GM20000 (cell line): ENCODE measurements around the gene CD28.

Source experiments
- DNase-seq: peaks from one replicate; pipeline ENCODE4 v3.0.0; 2012; ENCODE audit warnings: low spot score
- TF ChIP-seq, protein P1 (sequence below): IDR thresholded peaks from 2 replicates; pipeline ENCODE4 v1.5.1; 2012; ENCODE audit warnings: mild to moderate bottlenecking, control low read depth; ENCODE audit errors: extremely low read depth, missing control alignments

The CD28 gene

DNA sequence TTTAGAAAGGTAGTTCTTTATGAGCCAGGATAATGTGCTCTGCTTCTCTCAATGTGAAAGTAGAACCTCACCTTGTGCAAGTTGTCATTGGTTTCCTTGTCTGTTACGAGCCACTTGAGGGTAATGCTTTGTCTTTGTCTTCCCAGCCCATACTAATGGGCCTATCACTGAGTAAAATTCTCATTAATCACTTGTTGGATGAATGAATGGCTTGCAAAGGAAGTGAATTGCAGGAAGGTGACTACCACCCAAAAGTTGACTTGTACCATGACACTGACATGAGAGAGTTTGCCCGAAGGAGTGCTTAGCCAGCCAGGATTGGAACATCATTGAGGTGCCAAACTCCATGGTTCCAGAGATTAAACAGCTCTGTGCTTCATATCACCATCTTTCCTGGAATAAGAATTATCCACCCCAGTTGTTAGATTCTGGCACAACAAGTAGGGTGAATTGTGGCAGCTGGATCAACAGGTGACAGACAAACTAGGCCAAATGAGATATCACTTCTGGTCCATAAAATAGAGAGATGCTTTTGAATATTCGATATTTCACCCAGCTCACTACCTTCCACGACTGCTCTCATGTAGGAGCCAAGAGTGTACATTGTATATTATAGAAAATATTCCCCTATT lies 20.5 kb upstream of the CD28 start:
- TF ChIP-seq, protein P1, sequence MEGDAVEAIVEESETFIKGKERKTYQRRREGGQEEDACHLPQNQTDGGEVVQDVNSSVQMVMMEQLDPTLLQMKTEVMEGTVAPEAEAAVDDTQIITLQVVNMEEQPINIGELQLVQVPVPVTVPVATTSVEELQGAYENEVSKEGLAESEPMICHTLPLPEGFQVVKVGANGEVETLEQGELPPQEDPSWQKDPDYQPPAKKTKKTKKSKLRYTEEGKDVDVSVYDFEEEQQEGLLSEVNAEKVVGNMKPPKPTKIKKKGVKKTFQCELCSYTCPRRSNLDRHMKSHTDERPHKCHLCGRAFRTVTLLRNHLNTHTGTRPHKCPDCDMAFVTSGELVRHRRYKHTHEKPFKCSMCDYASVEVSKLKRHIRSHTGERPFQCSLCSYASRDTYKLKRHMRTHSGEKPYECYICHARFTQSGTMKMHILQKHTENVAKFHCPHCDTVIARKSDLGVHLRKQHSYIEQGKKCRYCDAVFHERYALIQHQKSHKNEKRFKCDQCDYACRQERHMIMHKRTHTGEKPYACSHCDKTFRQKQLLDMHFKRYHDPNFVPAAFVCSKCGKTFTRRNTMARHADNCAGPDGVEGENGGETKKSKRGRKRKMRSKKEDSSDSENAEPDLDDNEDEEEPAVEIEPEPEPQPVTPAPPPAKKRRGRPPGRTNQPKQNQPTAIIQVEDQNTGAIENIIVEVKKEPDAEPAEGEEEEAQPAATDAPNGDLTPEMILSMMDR = no peak
- DNase-seq = no peak

DNA sequence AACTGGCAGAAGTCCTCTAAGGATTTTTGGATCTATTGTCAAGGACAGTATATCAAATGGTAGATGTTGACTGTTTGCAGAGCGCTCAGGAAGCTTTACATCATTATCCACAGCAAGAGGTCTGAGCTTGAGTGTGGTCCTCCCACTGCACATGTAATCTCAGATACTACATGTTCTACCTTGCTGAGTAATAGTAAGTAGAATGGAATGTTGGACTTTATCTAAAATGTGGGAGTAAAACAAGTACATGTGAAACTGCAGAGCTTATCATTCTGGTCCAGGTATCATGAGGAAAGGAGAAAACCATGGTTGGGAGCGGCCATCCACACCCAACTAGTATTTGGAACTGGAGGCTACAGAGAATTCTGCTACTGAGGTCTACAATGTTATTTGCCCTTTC lies 19.3 kb upstream of the CD28 start:
- no peak for DNase-seq
- TF ChIP-seq, protein P1 = no peak

DNA sequence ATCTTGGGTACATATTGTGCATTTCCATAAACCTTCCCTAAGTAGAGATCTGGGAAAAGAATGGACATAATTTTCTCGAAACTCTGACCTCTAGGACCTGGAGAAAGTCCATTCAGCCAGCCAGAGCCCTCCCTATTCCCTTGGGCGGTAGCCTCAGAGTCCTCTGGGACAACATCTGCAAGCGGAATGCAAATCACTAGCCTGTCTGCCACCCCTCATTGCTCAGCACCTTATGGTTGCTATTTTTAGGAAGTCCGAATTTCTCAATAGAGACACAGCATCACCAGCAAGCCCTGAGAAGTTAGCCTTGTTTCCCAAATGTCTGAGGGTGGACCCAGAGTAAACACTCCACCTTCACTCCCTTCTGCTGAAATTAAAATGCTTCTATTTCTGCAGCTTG lies 17.6 kb upstream of the CD28 start:
- TF ChIP-seq, protein P1 = no peak
- peak; percentile 30 for DNase-seq

DNA sequence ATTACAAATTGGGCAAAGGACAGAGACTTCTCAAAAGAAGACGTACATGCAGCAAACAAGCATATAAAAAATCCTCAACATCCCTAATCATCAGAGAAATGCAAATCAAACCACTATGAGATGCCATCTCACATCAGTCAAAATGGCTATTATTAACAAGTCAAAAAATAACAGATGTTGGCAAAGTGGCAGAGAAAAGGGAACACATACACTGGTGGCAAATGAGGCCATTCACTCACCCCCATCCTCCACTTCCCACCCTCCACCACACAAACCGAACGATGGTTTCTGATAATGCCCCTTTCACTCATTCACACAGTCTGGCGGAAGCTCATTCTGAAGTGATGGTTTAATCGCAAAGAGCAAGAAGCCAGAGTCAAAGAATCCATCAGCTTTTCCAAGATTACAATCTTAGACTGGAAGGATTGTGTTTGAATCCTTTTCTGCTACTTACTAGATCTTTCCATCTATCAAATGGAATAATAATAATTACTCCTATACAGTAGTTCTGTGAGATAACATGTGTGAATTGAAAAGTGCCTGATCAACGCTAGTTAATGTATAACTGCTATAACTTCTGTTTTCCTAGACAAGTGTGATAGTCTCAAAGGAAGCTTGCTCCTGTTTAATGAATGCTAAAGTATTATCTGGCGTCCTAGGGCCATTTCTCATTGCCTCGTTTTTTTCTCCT lies 16.9 kb upstream of the CD28 start:
- TF ChIP-seq, protein P1 = no peak
- DNase-seq = no peak

DNA sequence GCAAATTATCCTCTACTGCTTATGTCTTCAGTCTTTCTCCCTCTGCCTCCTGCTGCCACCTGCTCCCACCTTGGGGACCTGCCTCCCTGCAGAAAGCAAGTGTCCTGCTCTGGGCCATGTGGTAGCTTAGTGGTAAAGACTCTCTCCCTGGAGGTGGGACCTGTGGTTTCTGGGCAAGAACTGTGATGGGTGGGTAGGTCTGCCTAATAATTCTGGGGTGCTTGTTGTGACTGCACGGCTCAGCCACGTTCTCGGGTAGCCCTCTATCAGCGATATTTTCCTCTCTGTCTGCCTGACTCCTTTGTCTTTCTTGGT lies 16.4 kb upstream of the CD28 start:
- TF ChIP-seq, protein P1 = no peak
- no peak for DNase-seq

DNA sequence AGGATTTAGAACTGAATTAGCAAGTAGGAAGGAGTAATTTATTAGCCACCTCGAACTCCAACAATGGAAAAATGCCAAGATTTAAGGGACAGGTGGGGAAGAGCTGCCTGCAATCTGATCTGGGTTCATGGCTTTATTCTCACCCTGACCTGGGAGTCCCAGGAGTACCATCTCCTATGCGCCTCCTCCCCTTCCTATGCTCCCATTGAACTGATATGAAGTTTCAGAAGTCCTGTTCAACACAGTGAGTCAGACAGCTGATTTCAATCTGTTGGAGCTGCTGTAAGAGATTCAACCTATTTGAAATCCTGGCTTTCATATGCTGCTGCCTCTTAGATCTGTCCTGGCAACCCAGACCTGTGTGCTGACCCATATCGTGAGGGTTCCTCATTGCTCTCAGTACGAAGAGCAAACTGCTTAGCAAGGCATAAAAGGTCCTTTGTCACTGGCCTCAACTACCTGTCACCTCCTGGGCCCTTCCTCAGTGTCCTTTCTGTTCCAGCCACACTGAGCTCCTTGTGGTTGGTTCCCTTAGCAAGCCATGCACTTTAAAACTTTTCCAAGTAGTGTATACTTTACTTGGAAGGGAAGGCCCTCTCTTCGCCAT lies 15.9 kb upstream of the CD28 start:
- no peak for DNase-seq
- TF ChIP-seq, protein P1 = no peak

DNA sequence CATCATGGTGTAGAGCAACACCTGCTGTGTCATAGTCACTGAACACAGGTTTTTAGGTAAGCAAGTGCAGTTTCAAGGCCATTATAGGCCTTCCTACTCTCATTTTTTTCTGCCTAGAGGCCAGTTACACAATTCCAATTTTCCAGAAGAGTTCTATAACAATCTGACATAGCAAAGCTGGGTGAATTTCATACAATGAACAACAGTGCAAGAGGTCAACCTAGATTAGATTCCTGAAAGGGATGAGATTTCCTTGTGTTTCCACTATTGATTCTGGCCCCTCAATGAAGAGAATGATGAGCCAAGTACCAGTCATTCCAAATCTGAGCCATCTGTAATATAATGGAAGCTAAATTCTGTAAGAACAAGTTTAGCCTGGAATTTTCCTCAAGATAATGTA lies 15.3 kb upstream of the CD28 start:
- DNase-seq = no peak
- TF ChIP-seq, protein P1 = no peak
